ENCODE measurements around the gene DLG5.

GRCh38 chr10:77936697-77937567, 10.4 kb upstream of the DLG5 start:
- TF ChIP-seq CTCF (tag by site-specific recombination; IDR thresholded peaks at IDR 0.05) (no peak), GLIS2 (tag by site-specific recombination; IDR thresholded peaks at IDR 0.05) (no peak), SETDB1 (IDR thresholded peaks at IDR 0.05; ENCODE audit: insufficient read length, low read length) (no peak), ZNF704 (tag by site-specific recombination; IDR thresholded peaks at IDR 0.05) (no peak), ZNF501 (tag by site-specific recombination; IDR thresholded peaks at IDR 0.05) (no peak), ATF2 (tag by site-specific recombination; IDR thresholded peaks at IDR 0.05; ENCODE audit: low read depth) (no peak), ZNF140 (tag by site-specific recombination; IDR thresholded peaks at IDR 0.05) (no peak)

Data from HEK293 (cell line).